Upper lobe of left lung (tissue), 6 donors: ENCODE results near the gene ZNF467. TPM values are rescaled to one million over a fixed set of nuclear protein-coding genes. Genes with fewer than 3 reads are reported as not detected.

Experiments used
- ATAC-seq, 2 donors: fragments of 200-7000 bp; cut with Tn5 transposase; one replicate each; pipeline ENCODE4 v1.9.1; 2022; ENCODE audit warnings: mild to moderate bottlenecking in 2 of 2, moderate library complexity in 2 of 2; ENCODE audit not compliant: low FRiP score in 2 of 2
- DNase-seq, 2 donors: peaks; one replicate each; pipeline ENCODE4 v3.0.0-alpha.2; 2019 to 2020
- H3K27ac ChIP-seq, 4 donors: fragments of 200-600 bp; sonication (generic); one replicate each; pipeline ENCODE4 v1.5.1; 2016 to 2019
- H3K27me3 ChIP-seq, 4 donors: fragments of 200-600 bp; sonication (generic); one replicate each; pipeline ENCODE4 v1.5.1; 2017 to 2019
- H3K36me3 ChIP-seq, 4 donors: fragments of 200-600 bp; sonication (generic); one replicate each; pipeline ENCODE4 v1.5.1; 2016 to 2019
- H3K4me1 ChIP-seq, 4 donors: fragments of 200-600 bp; sonication (generic); one replicate each; pipeline ENCODE4 v1.5.1; 2018 to 2019
- H3K4me3 ChIP-seq, 4 donors: fragments of 200-600 bp; sonication (generic); one replicate each; pipeline ENCODE4 v1.5.1; 2017 to 2019; ENCODE audit warnings: mild to moderate bottlenecking in 2 of 4, moderate library complexity in 1 of 4
- H3K9me3 ChIP-seq, 4 donors: fragments of 200-600 bp; sonication (generic); one replicate each; pipeline ENCODE4 v1.5.1; 2018 to 2019
- CTCF ChIP-seq, 6 experiments: fragments of 450-650 bp in 4 of 6; fragments of 200-600 bp in 2 of 6; sonication (generic) in 2 of 6; IDR thresholded peaks; one replicate each; pipeline ENCODE4 v1.5.1; 2016 to 2019; ENCODE audit warnings: antibody characterized with exemption in 6 of 6
- EP300 ChIP-seq, 4 donors: sonication (generic); formaldehyde crosslinking; IDR thresholded peaks; one replicate each; pipeline ENCODE4 v1.5.1; 2017; ENCODE audit warnings: antibody characterized with exemption in 4 of 4, control low read depth in 2 of 4
- POLR2A ChIP-seq, 4 donors: fragments of 450-650 bp; IDR thresholded peaks; one replicate each; pipeline ENCODE4 v1.5.1; 2016 to 2017; ENCODE audit warnings: antibody characterized with exemption in 4 of 4, mild to moderate bottlenecking in 2 of 4
- POLR2AphosphoS5 ChIP-seq, 2 donors: sonication (generic); formaldehyde crosslinking; IDR thresholded peaks; one replicate each; pipeline ENCODE4 v1.5.1; 2017; ENCODE audit warnings: antibody characterized with exemption in 2 of 2
- WGBS, 2 donors: methylation state at CpG; one replicate each; pipeline ENCODE4 v1.1.5; 2017 to 2018; 5-methylcytosine and 5-hydroxymethylcytosine counted together
- total RNA-seq, 6 donors: library from RNA; depleted of rRNA in 4 of 6; stranded (reverse); fragments of >200 nt in 4 of 6; gene quantifications; one replicate each; pipeline versions ENCODE4 v1.1.0 to v1.2.1, GENCODE V29; 2016 to 2021
- donor health status: DM: no; HTN: no; CAD: no; lungs with moderate emphysema.
- donor health status: DM: no; HTN: yes; CAD: no; lungs with severe emphysema.

The ZNF467 gene
- total RNA-seq, result 10 to 100 TPM in 5 of 6 donors, 1 to 10 TPM in 1; 8.2 to 41.2 (median 17.4) TPM

- Histone ChIP-seq H3K36me3 (peaks cover 0 to 13% (median 6%) of the 10 kb centered on the region in 4 donors), H3K27me3 (no peaks in the 10 kb centered on the region), H3K4me1 (peaks cover 36 to 59% (median 45%) of the 10 kb centered on the region in 4 donors), H3K9me3 (no peaks in the 10 kb centered on the region), H3K27ac (peak within 1 kb of the TSS; percentile 81 to 97 (median 94)), H3K4me3 (peak within 1 kb of the TSS; percentile 64 to 93 (median 86))
- DNase-seq (peak; percentile 77 to 91), ATAC-seq (no peak)
- WGBS, 2 donors, result 2 to 23% methylated on average over 2 to 34 of the region's 57 CpGs
- TF ChIP-seq CTCF (IDR thresholded peaks at IDR 0.05) (no peak), EP300 (IDR thresholded peaks at IDR 0.05) (no peak), POLR2A (IDR thresholded peaks at IDR 0.05) (no peak), POLR2AphosphoS5 (IDR thresholded peaks at IDR 0.05) (no peak)
Measured at GRCh38 chr7:149773446-149774236, at the start of gene ZNF467. Gene ZNF467, minus strand, starts transcription at chr7:149773588. Its CDS starts 2,556 bp downstream, at chr7:149771032.

- Histone ChIP-seq H3K4me3 (no peak overlapping the region), H3K4me1 (no peaks in the 10 kb centered on the region), H3K27ac (no peak overlapping the region), H3K9me3 (no peaks in the 10 kb centered on the region), H3K36me3 (no peaks in the 10 kb centered on the region), H3K27me3 (no peaks in the 10 kb centered on the region)
- 74 to 78% methylated on average over 19 to 22 of the region's 22 CpGs for WGBS, 2 donors
- ATAC-seq (no peak), DNase-seq (peak in 1 of 2 donors; percentile 79)
- TF ChIP-seq EP300 (IDR thresholded peaks at IDR 0.05), result no peak
- no peak for TF ChIP-seq POLR2A (IDR thresholded peaks at IDR 0.05)
- no peak for TF ChIP-seq CTCF (IDR thresholded peaks at IDR 0.05)
- no peak for TF ChIP-seq POLR2AphosphoS5 (IDR thresholded peaks at IDR 0.05)
Measured at GRCh38 chr7:149822353-149822943, 49.1 kb upstream of the ZNF467 start.

GRCh38 chr7:149821191-149822148 is 48.1 kb upstream of the ZNF467 start:
- WGBS, 2 donors, result 89 to 90% methylated on average over 16 to 26 of the region's 30 CpGs
- DNase-seq, result peak in 1 of 2 donors; percentile 80

More at GRCh38 chr7:149821191-149822148, 48.1 kb upstream of the ZNF467 start:
- no peaks in the 10 kb centered on the region for H3K27me3 ChIP-seq
- no peak for ATAC-seq
- no peak overlapping the region for H3K4me3 ChIP-seq
- no peaks in the 10 kb centered on the region for H3K36me3 ChIP-seq
- TF ChIP-seq CTCF (IDR thresholded peaks at IDR 0.05), result no peak
- no peak for TF ChIP-seq EP300 (IDR thresholded peaks at IDR 0.05)
- no peak for TF ChIP-seq POLR2AphosphoS5 (IDR thresholded peaks at IDR 0.05)
- H3K9me3 ChIP-seq, result no peaks in the 10 kb centered on the region
- H3K27ac ChIP-seq, result no peak overlapping the region
- H3K4me1 ChIP-seq, result no peaks in the 10 kb centered on the region
